ENCODE results near the gene RNF169. TPM values are rescaled to one million over a fixed set of nuclear protein-coding genes. Genes with fewer than 3 reads are reported as not detected.

Gene RNF169
- total RNA-seq, 1 experiment from 2014 or later, result 13.0 TPM

DNA sequence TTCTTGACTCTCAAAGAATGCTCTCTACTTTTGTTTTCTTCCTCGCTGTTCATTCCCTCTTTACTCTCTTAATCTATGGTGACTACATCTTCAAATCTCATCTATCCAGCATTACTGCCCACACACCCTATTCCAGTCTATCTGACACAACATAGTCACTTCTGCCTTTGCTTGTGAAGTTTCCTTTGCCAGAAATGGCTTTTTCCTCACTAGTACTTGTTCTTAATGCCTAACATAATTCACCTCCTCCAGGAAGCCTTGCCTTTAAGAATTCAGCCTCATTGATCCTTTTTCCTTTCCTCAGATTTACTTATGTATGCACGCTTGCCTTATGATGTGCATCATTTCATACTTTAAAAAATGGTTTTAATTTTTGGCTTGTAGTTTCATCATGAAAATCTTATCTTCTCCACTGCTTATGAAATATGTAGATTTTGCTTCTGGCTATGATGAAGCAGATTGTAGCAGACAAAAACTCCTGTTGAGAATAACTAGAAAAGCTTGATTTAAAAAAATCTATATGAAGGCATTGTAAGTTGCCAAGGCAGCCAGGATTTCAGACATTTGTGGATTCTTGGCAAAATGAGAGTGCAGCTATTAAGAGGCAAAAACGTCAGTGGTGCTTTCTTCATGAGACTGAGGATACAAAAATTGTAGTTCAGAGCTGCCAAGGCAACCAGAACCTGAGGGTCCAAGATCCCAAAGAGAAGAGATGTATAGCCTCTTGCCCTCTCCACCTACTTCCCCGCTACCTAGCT lies 31.8 kb downstream of the RNF169 start:
- no peaks in the 10 kb centered on the region for H3K27me3 ChIP-seq (ENCODE audit: insufficient read depth, low read length)
- no peak overlapping the region for H2AK5ac ChIP-seq (ENCODE audit: insufficient read length, low read length)
- no peak overlapping the region for H3K18ac ChIP-seq (ENCODE audit: insufficient read length, low read depth, low read length)
- H3K27ac Mint-ChIP-seq, result no peak overlapping the region
- H3K79me2 ChIP-seq (ENCODE audit: insufficient read depth, low read length), result peaks cover 9% of the 10 kb centered on the region; the same call in 1 of the 2 replicates
- no peak overlapping the region for H2BK15ac ChIP-seq (ENCODE audit: low read depth, low read length)
- H2BK12ac ChIP-seq (ENCODE audit: insufficient read length, low read depth, low read length), result no peak overlapping the region
- H3K23me2 ChIP-seq (ENCODE audit: insufficient read length, low read depth, low read length, poor library complexity, severe bottlenecking), result no peaks in the 10 kb centered on the region
- no peak overlapping the region for H3K23ac ChIP-seq (ENCODE audit: insufficient read length, low read depth, low read length)
- H3K4me1 ChIP-seq (ENCODE audit: insufficient read depth, low read length), result no peaks in the 10 kb centered on the region
- no peak overlapping the region for H2BK5ac ChIP-seq (ENCODE audit: insufficient read length, low read length)
- no peak overlapping the region for H3K4me3 Mint-ChIP-seq
- H4K8ac ChIP-seq (replicated peaks; ENCODE audit: insufficient read length, low read depth, low read length), result no peak overlapping the region
- no peak overlapping the region for H2BK120ac ChIP-seq (ENCODE audit: low read depth, low read length, poor library complexity, severe bottlenecking)
- no peak overlapping the region for H3K4me2 ChIP-seq (ENCODE audit: insufficient read depth, insufficient read length, low read length)
- no peaks in the 10 kb centered on the region for H3K9me3 Mint-ChIP-seq
- H3K4ac ChIP-seq (ENCODE audit: low read depth, low read length), result no peak overlapping the region
- no peak overlapping the region for H4K91ac ChIP-seq (ENCODE audit: insufficient read length, low read depth, low read length)
- H2AFZ ChIP-seq (ENCODE audit: low read length), result no peak overlapping the region
- no peak overlapping the region for H3K9ac ChIP-seq (ENCODE audit: extremely low read depth, insufficient read length, low read length)
- H3K79me1 ChIP-seq (ENCODE audit: insufficient read depth, low read depth, low read length, poor library complexity, severe bottlenecking), result peaks cover 6% of the 10 kb centered on the region
- no peaks in the 10 kb centered on the region for H4K20me1 ChIP-seq (ENCODE audit: control insufficient read depth, insufficient read depth, insufficient read length)
- H3K4me1 Mint-ChIP-seq, result no peaks in the 10 kb centered on the region
- H4K5ac ChIP-seq (ENCODE audit: insufficient read length, low read depth, low read length), result no peak overlapping the region
- H3K36me3 Mint-ChIP-seq (ENCODE audit: insufficient read depth in 1 of 3, low read depth in 3 of 3), result no peaks in the 10 kb centered on the region
- H3K9me3 ChIP-seq (ENCODE audit: control insufficient read depth, low read depth, low read length), result no peaks in the 10 kb centered on the region
- TF ChIP-seq CTCF (conservative IDR thresholded peaks at IDR 0.05), result no peak
- no peak for DNase-seq
- no peak overlapping the region for H2BK20ac ChIP-seq (ENCODE audit: low read depth, low read length, poor library complexity, severe bottlenecking)
- no peak overlapping the region for H3K27ac ChIP-seq (ENCODE audit: insufficient read length, low read depth, low read length)
- no peaks in the 10 kb centered on the region for H3K27me3 Mint-ChIP-seq (ENCODE audit: low read depth)
- no peak overlapping the region for H3K14ac ChIP-seq (ENCODE audit: insufficient read depth, low read length)
- H3T11ph ChIP-seq (ENCODE audit: low read length), result no peak overlapping the region
- WGBS (ENCODE audit: extremely low coverage, insufficient read length, low lambda C conversion rate), result no CpG with 5 or more reads among the region's 4 CpGs
- H3K56ac ChIP-seq (ENCODE audit: insufficient read length, low read depth, low read length), result no peak overlapping the region

All from H9 (cell line).